ENCODE results near the gene LDLRAD4.

LDLRAD4 gene

DNA sequence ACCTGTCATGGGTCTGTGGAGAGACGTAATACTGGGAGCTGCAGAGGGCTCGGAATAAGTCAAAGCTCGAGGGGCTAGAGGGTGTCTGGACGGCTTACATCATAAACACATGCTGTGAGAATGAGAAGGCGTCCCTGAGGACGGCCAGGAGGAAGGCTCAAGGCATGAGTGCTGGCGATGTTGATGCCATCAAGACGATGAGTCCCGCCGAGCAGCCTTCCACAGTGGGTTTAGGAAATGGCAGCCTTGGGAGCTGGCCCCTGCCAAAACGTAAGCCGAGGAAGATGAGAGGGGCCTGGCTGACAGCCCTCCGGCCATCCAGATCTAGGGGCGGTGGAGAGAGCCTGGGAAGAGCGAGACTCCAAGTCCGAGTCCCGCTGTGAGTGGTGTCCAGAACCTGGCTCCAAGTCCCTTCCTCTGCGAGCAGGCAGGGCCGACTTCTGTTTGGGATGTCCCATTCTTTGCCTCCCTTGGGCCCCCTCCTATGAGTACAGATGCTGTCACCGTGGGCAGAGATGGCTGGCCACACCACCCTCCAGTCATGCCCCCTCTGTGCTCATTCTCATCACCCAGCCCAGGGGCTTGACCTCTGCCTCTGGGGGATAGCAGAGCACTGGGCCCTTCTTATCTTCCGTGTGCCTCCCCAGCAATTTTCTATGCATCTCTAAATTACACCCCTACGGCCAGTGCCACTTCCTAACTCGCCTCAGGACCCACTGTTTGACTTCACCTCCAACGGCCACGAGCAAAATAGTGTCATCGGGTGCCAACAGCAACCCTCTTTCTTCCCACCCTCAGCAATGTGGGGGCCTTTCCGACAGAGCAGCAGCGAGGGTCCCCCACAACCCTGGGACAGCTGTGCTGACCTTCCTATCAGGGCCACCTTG, 332.1 kb downstream of the LDLRAD4 start:
- no CpG with 5 or more reads among the region's 28 CpGs for WGBS (ENCODE audit: insufficient coverage, insufficient read length)

DNA sequence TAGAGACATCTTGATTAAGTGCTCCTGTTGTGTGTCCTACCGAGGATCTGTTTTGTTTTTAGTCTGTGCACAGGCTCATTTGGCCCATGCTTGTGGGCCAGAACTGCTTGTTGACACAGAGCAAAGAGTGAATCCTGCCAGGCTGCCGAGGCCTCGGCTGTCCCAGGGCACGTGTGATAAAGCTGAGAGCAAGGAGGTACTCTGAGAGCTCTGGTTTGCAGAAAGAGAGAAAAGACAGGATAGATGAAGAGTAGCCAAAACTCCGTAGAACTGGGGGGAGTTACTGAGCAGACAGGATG, 332.7 kb downstream of the LDLRAD4 start:
- Histone ChIP-seq H3K27ac (ENCODE audit: low read length) (no peak overlapping the region), H3K27me3 (ENCODE audit: control insufficient read depth, insufficient read depth, low read length) (no peaks in the 10 kb centered on the region), H3K9me3 (ENCODE audit: control insufficient read depth, insufficient read depth, low read length) (no peaks in the 10 kb centered on the region), H3K36me3 (ENCODE audit: control insufficient read depth, insufficient read depth, low read length) (no peaks in the 10 kb centered on the region), H3K4me3 (ENCODE audit: low read length) (no peak overlapping the region), H3K4me1 (ENCODE audit: control insufficient read depth, insufficient read depth, low read length) (no peaks in the 10 kb centered on the region)
- WGBS (ENCODE audit: insufficient coverage, insufficient read length) = no CpG with 5 or more reads among the region's 5 CpGs
- DNase-seq (ENCODE audit: low read depth, low spot score) = no peak

More for the DNA sequence above, 332.1 kb downstream of the LDLRAD4 start:
- no peaks in the 10 kb centered on the region for H3K27me3 ChIP-seq (ENCODE audit: control insufficient read depth, insufficient read depth, low read length)
- H3K9me3 ChIP-seq (ENCODE audit: control insufficient read depth, insufficient read depth, low read length) = no peaks in the 10 kb centered on the region
- H3K27ac ChIP-seq (ENCODE audit: low read length) = no peak overlapping the region
- no peaks in the 10 kb centered on the region for H3K36me3 ChIP-seq (ENCODE audit: control insufficient read depth, insufficient read depth, low read length)
- no peak for DNase-seq (ENCODE audit: low read depth, low spot score)
- no peaks in the 10 kb centered on the region for H3K4me1 ChIP-seq (ENCODE audit: control insufficient read depth, insufficient read depth, low read length)
- no peak overlapping the region for H3K4me3 ChIP-seq (ENCODE audit: low read length)

DNA sequence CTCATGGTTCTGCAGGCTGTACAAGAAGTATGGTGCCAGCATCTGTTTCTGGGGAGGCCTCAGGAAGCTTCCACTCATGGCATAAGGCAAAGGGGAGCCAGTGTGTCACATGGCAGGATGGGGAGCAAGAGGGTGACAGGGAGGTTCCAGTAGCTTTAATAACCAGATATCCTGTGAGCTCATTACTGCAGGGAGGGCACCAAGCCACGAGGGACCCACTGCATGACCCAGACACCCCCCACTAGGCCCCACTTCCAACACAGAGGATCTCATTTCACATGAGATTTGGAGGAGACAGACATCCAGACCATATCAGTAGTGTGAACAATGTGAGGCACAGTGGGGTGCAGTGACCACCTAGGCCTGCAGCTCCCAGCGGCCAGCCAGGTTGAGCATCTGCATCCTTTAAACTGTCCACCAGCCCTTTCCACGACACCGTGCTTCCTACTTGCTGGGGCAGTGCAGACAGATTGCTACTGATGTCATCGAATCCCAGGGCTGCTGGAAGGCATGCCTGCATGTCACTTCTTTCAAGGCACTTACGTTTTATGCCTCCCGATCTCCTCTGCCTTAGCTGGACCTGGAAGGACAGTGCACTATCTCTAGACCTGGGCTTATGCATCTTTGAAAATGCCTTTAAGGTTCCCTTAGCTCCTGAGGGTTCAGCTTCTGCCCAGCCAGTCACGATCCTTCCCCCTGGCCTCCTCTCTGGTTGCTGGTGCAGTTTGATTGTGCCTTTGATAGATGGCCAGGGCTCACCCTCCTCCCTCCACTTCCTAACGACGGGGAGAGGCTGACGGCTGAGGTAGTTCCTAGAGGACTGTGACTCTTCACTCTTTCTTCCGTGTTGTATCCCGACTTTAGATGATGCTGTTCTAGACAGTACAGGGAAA, 333.5 kb downstream of the LDLRAD4 start:
- no peak overlapping the region for H3K27ac ChIP-seq (ENCODE audit: low read length)
- H3K4me1 ChIP-seq (ENCODE audit: control insufficient read depth, insufficient read depth, low read length) = no peaks in the 10 kb centered on the region
- H3K36me3 ChIP-seq (ENCODE audit: control insufficient read depth, insufficient read depth, low read length) = no peaks in the 10 kb centered on the region
- no peak for DNase-seq (ENCODE audit: low read depth, low spot score)
- H3K4me3 ChIP-seq (ENCODE audit: low read length) = no peak overlapping the region
- no peaks in the 10 kb centered on the region for H3K27me3 ChIP-seq (ENCODE audit: control insufficient read depth, insufficient read depth, low read length)
- no peaks in the 10 kb centered on the region for H3K9me3 ChIP-seq (ENCODE audit: control insufficient read depth, insufficient read depth, low read length)
- WGBS (ENCODE audit: insufficient coverage, insufficient read length) = no CpG with 5 or more reads among the region's 13 CpGs

DNA sequence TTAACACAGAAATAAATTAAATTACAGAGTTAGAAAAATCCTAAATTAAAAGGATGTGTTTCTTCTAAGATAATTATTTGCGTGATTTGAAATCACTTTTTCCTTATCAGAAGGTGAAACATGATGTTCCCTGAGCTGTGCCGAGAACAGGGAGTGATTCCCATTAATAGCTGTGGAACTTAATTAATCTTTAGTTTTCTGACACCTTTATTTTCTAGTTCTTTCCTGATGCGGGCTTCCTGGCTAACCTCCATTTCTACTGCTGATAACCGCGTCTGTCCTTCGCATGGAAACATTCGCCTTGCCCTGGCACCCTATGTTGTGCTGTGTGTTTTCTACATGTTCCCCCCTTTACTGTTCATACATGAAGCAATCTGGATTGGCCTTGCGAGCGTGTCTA, 334.9 kb downstream of the LDLRAD4 start:
- WGBS (ENCODE audit: insufficient coverage, insufficient read length) = no CpG with 5 or more reads among the region's 9 CpGs
- 0 out of 2 replicates have a peak, but pooled peaks cover 1% of the 10 kb centered on the region for H3K4me1 ChIP-seq (ENCODE audit: control insufficient read depth, insufficient read depth, low read length)

DNA sequence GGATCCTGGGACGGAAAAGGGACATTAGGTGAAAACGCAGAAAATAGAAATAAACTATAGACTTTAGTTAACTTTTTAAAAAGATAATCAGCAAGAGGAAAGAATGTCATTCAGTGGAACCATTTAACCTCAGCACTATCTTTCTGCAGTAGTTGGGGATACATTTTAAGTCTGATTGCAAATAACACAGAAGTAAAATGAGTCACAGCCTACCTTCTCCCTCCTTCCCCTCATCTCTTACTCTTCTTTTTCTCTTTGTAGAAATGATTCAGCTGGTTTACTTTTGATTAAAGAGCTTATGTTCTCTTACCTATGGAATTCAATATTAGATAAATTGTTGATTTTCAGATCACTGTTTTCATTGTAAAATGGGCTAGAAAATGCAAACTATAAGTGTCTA, 336.6 kb downstream of the LDLRAD4 start:
- no peak for DNase-seq (ENCODE audit: low read depth, low spot score)
- no peaks in the 10 kb centered on the region for H3K27me3 ChIP-seq (ENCODE audit: control insufficient read depth, insufficient read depth, low read length)

More for the DNA sequence above, 334.9 kb downstream of the LDLRAD4 start:
- DNase-seq (ENCODE audit: low read depth, low spot score) = no peak
- H3K4me3 ChIP-seq (ENCODE audit: low read length) = no peak overlapping the region
- H3K27ac ChIP-seq (ENCODE audit: low read length) = no peak overlapping the region
- H3K9me3 ChIP-seq (ENCODE audit: control insufficient read depth, insufficient read depth, low read length) = no peaks in the 10 kb centered on the region
- no peaks in the 10 kb centered on the region for H3K27me3 ChIP-seq (ENCODE audit: control insufficient read depth, insufficient read depth, low read length)
- H3K36me3 ChIP-seq (ENCODE audit: control insufficient read depth, insufficient read depth, low read length) = no peaks in the 10 kb centered on the region

DNA sequence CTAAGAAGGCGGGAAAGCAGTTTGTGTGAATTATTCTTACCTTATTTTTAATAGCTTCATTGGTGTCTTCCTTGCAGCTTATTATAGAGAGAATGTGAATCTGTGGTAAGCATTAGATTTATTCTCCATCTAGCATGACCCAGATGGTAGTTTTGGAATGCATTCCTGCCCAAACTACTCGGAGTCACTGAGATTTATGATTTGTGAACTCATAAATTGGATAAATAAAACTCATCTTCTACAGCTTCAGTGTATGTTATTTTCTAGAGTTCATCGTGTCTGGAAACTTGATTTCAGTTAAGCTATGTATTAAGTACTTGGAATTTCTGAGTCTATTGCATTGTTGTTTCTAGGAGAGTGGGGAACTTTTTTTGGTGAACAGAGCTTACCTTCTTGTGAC, 337.3 kb downstream of the LDLRAD4 start:
- no CpG with 5 or more reads among the region's 3 CpGs for WGBS (ENCODE audit: insufficient coverage, insufficient read length)

More for the DNA sequence above, 336.6 kb downstream of the LDLRAD4 start:
- Histone ChIP-seq H3K9me3 (ENCODE audit: control insufficient read depth, insufficient read depth, low read length) (no peaks in the 10 kb centered on the region), H3K27ac (ENCODE audit: low read length) (no peak overlapping the region), H3K4me3 (ENCODE audit: low read length) (no peak overlapping the region), H3K36me3 (ENCODE audit: control insufficient read depth, insufficient read depth, low read length) (no peaks in the 10 kb centered on the region), H3K4me1 (ENCODE audit: control insufficient read depth, insufficient read depth, low read length) (0 out of 2 replicates have a peak, but pooled peaks cover 1% of the 10 kb centered on the region)
- WGBS (ENCODE audit: insufficient coverage, insufficient read length) = no CpG with 5 or more reads among the region's 2 CpGs

DNA sequence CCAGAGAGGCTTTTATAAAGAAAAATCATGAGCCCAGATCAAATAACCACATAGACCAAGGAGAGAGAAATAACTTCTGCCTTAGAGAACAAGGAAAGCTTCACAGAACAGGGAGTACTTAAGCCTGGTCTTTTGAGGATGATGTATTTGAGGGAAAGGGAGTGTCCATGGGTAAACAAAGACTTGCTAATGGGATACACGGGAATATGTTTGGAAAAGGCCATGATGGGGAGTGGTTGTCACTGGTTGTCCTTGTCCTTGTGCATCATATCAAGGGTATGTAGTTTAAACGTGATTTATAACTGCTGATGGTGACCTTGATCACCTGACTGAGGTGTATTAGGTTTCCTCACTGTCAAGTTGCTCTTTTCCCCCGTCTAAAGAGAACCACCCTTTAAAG, 337.9 kb downstream of the LDLRAD4 start:
- Histone ChIP-seq H3K27me3 (ENCODE audit: control insufficient read depth, insufficient read depth, low read length) (no peaks in the 10 kb centered on the region), H3K4me1 (ENCODE audit: control insufficient read depth, insufficient read depth, low read length) (0 out of 2 replicates have a peak, but pooled peaks cover 1% of the 10 kb centered on the region), H3K4me3 (ENCODE audit: low read length) (no peak overlapping the region), H3K27ac (ENCODE audit: low read length) (no peak overlapping the region), H3K9me3 (ENCODE audit: control insufficient read depth, insufficient read depth, low read length) (no peaks in the 10 kb centered on the region), H3K36me3 (ENCODE audit: control insufficient read depth, insufficient read depth, low read length) (no peaks in the 10 kb centered on the region)
- no CpG with 5 or more reads among the region's 3 CpGs for WGBS (ENCODE audit: insufficient coverage, insufficient read length)
- no peak for DNase-seq (ENCODE audit: low read depth, low spot score)

More for the DNA sequence above, 337.3 kb downstream of the LDLRAD4 start:
- H3K27me3 ChIP-seq (ENCODE audit: control insufficient read depth, insufficient read depth, low read length) = no peaks in the 10 kb centered on the region
- no peak overlapping the region for H3K27ac ChIP-seq (ENCODE audit: low read length)
- DNase-seq (ENCODE audit: low read depth, low spot score) = no peak
- H3K4me3 ChIP-seq (ENCODE audit: low read length) = no peak overlapping the region
- no peaks in the 10 kb centered on the region for H3K36me3 ChIP-seq (ENCODE audit: control insufficient read depth, insufficient read depth, low read length)
- no peaks in the 10 kb centered on the region for H3K9me3 ChIP-seq (ENCODE audit: control insufficient read depth, insufficient read depth, low read length)
- 0 out of 2 replicates have a peak, but pooled peaks cover 1% of the 10 kb centered on the region for H3K4me1 ChIP-seq (ENCODE audit: control insufficient read depth, insufficient read depth, low read length)

DNA sequence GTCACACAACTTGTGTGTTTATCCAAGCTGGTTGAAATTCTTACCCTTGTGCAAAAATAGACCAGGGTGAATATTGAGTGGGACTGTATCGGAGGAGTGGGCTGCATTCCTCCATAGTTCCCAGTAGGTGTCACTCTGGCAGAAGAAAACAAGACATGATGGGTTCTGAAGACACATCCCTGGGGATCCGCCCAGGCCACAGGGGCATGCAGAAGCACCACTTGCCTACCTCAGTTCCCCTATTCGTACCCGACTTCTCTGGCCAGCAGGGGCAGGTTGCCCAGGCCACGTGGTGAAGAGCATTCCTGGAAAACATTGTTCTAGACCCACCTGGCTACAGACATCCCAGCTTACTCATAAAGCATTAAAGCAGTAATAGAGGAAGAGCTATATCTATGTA, 339.6 kb downstream of the LDLRAD4 start:
- DNase-seq (ENCODE audit: low read depth, low spot score) = peak; percentile 16
- no CpG with 5 or more reads among the region's 5 CpGs for WGBS (ENCODE audit: insufficient coverage, insufficient read length)
- no peaks in the 10 kb centered on the region for H3K36me3 ChIP-seq (ENCODE audit: control insufficient read depth, insufficient read depth, low read length)

DNA sequence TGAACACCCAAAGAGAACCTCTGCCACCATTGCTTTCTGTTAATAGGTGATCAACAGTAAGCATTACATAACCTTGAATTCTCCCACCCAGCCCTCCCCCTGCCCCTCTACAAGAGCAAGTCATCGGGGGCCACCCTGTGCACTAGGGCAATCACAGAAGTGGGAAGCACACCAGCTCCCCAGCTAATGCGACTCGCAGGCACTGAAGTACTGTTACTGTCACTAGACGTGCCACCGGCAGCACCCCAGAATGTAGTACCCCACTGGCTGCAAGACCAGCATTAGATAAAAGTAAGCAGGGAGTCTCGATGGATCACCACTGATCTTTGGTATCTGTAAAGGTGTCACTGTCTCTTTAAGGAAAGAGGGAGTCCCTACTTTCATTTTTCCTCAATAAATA, 340.2 kb downstream of the LDLRAD4 start:
- DNase-seq (ENCODE audit: low read depth, low spot score) = no peak
- H3K9me3 ChIP-seq (ENCODE audit: control insufficient read depth, insufficient read depth, low read length) = no peaks in the 10 kb centered on the region
- H3K27me3 ChIP-seq (ENCODE audit: control insufficient read depth, insufficient read depth, low read length) = no peaks in the 10 kb centered on the region
- H3K27ac ChIP-seq (ENCODE audit: low read length) = no peak overlapping the region
- H3K36me3 ChIP-seq (ENCODE audit: control insufficient read depth, insufficient read depth, low read length) = no peaks in the 10 kb centered on the region
- H3K4me1 ChIP-seq (ENCODE audit: control insufficient read depth, insufficient read depth, low read length) = 0 out of 2 replicates have a peak, but pooled peaks cover 1% of the 10 kb centered on the region
- no CpG with 5 or more reads among the region's 6 CpGs for WGBS (ENCODE audit: insufficient coverage, insufficient read length)
- H3K4me3 ChIP-seq (ENCODE audit: low read length) = no peak overlapping the region

More for the DNA sequence above, 339.6 kb downstream of the LDLRAD4 start:
- H3K4me1 ChIP-seq (ENCODE audit: control insufficient read depth, insufficient read depth, low read length) = 0 out of 2 replicates have a peak, but pooled peaks cover 1% of the 10 kb centered on the region
- H3K27me3 ChIP-seq (ENCODE audit: control insufficient read depth, insufficient read depth, low read length) = no peaks in the 10 kb centered on the region
- no peak overlapping the region for H3K27ac ChIP-seq (ENCODE audit: low read length)
- no peak overlapping the region for H3K4me3 ChIP-seq (ENCODE audit: low read length)
- H3K9me3 ChIP-seq (ENCODE audit: control insufficient read depth, insufficient read depth, low read length) = no peaks in the 10 kb centered on the region

DNA sequence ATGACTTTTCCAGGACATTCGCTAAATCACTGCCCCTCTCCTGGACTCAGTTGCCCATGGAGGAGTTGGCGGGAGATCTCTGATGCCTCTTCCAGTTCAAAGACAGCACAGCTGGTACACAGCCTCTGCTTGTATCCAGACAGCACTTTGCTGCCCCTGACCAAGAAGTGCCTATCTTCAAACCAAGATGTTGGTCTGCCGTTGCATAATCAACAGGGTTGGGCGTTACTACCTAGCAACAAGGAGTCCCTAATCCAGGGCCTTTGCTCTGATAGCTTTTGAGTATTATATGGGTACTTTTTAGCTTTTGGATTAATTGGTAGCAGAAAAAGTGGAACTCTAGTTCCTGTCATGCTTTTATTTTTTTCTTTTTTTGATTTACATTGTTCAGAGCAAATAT, 341.2 kb downstream of the LDLRAD4 start:
- no peak for DNase-seq (ENCODE audit: low read depth, low spot score)
- H3K4me1 ChIP-seq (ENCODE audit: control insufficient read depth, insufficient read depth, low read length) = 0 out of 2 replicates have a peak, but pooled peaks cover 1% of the 10 kb centered on the region

More for the DNA sequence above, 341.2 kb downstream of the LDLRAD4 start:
- Histone ChIP-seq H3K4me3 (ENCODE audit: low read length) (no peak overlapping the region), H3K36me3 (ENCODE audit: control insufficient read depth, insufficient read depth, low read length) (no peaks in the 10 kb centered on the region), H3K9me3 (ENCODE audit: control insufficient read depth, insufficient read depth, low read length) (no peaks in the 10 kb centered on the region), H3K27me3 (ENCODE audit: control insufficient read depth, insufficient read depth, low read length) (no peaks in the 10 kb centered on the region), H3K27ac (ENCODE audit: low read length) (no peak overlapping the region)
- WGBS (ENCODE audit: insufficient coverage, insufficient read length) = no CpG with 5 or more reads among the region's 4 CpGs
